ENCODE measurements around the gene RGS4. TPM values are rescaled to one million over a fixed set of nuclear protein-coding genes. Genes with fewer than 3 reads are reported as not detected.

Gene RGS4
- total and polyA plus RNA-seq, 5 donors from 2014 or later = not detected

- Mint-ChIP-seq H3K4me3 (no peak overlapping the region), H3K4me1 (no peaks in the 10 kb centered on the region)
- no peak for ATAC-seq (ENCODE audit: low read depth in 2 of 2)
Measured at GRCh38 chr1:163069655-163070277, 605 bp downstream of the RGS4 start.

GRCh38 chr1:163071405-163072255, 2.5 kb downstream of the RGS4 start:
- H3K36me3 ChIP-seq (ENCODE audit: control insufficient read depth, insufficient read depth, low read length) = no peaks in the 10 kb centered on the region
- H3K4me3 ChIP-seq (ENCODE audit: low read depth, low read length) = no peak overlapping the region
- no peaks in the 10 kb centered on the region for H3K9me3 ChIP-seq (ENCODE audit: control insufficient read depth in 2 of 2, low read length in 2 of 2)
- no peak overlapping the region for H3K27ac Mint-ChIP-seq
- H3K27ac ChIP-seq (ENCODE audit: insufficient read depth, low read length, poor library complexity, severe bottlenecking) = no peak overlapping the region
- H3K4me1 Mint-ChIP-seq = no peaks in the 10 kb centered on the region
- H3K27me3 Mint-ChIP-seq = peaks cover 26% of the 10 kb centered on the region
- H3K4me1 ChIP-seq (ENCODE audit: control insufficient read depth, insufficient read depth, low read length, poor library complexity, severe bottlenecking) = no peaks in the 10 kb centered on the region
- H3K4me3 Mint-ChIP-seq = no peak overlapping the region
- ATAC-seq (ENCODE audit: low read depth in 2 of 2) (no peak), DNase-seq (peak; percentile 1 to 53 (median 3))
- no peaks in the 10 kb centered on the region for H3K36me3 Mint-ChIP-seq
- H3K9me3 Mint-ChIP-seq = no peaks in the 10 kb centered on the region
- peaks cover 18% of the 10 kb centered on the region for H3K27me3 ChIP-seq (ENCODE audit: control insufficient read depth, insufficient read depth, low read length)

More at GRCh38 chr1:163069655-163070277, 605 bp downstream of the RGS4 start:
- no peak for DNase-seq
- peaks cover 16% of the 10 kb centered on the region for H3K27me3 ChIP-seq (ENCODE audit: control insufficient read depth, insufficient read depth, low read length)
- Mint-ChIP-seq H3K9me3 (peaks cover 0 to 1% (median 0%) of the 10 kb centered on the region in 7 donors), H3K36me3 (no peaks in the 10 kb centered on the region), H3K27ac (no peak overlapping the region), H3K27me3 (peaks cover 26% of the 10 kb centered on the region)
- no peaks in the 10 kb centered on the region for H3K4me1 ChIP-seq (ENCODE audit: control insufficient read depth, insufficient read depth, low read length, poor library complexity, severe bottlenecking)
- H3K36me3 ChIP-seq (ENCODE audit: control insufficient read depth, insufficient read depth, low read length) = no peaks in the 10 kb centered on the region
- no peak overlapping the region for H3K27ac ChIP-seq (ENCODE audit: insufficient read depth, low read length, poor library complexity, severe bottlenecking)
- H3K4me3 ChIP-seq (ENCODE audit: low read depth, low read length) = no peak overlapping the region
- H3K9me3 ChIP-seq (ENCODE audit: control insufficient read depth in 2 of 2, low read length in 2 of 2) = no peaks in the 10 kb centered on the region

GRCh38 chr1:163072658-163073057, 3.5 kb downstream of the RGS4 start:
- DNase-seq (no peak), ATAC-seq (ENCODE audit: low read depth in 2 of 2) (no peak)
- H3K27ac ChIP-seq (ENCODE audit: insufficient read depth, low read length, poor library complexity, severe bottlenecking) = no peak overlapping the region
- no peaks in the 10 kb centered on the region for H3K9me3 ChIP-seq (ENCODE audit: control insufficient read depth in 2 of 2, low read length in 2 of 2)
- no peaks in the 10 kb centered on the region for H3K4me1 Mint-ChIP-seq
- no peaks in the 10 kb centered on the region for H3K36me3 ChIP-seq (ENCODE audit: control insufficient read depth, insufficient read depth, low read length)
- no peak overlapping the region for H3K4me3 Mint-ChIP-seq
- H3K4me3 ChIP-seq (ENCODE audit: low read depth, low read length) = no peak overlapping the region
- no peaks in the 10 kb centered on the region for H3K9me3 Mint-ChIP-seq
- H3K27me3 Mint-ChIP-seq = peaks cover 26% of the 10 kb centered on the region
- H3K27me3 ChIP-seq (ENCODE audit: control insufficient read depth, insufficient read depth, low read length) = peaks cover 18% of the 10 kb centered on the region
- H3K4me1 ChIP-seq (ENCODE audit: control insufficient read depth, insufficient read depth, low read length, poor library complexity, severe bottlenecking) = no peaks in the 10 kb centered on the region
- no peak overlapping the region for H3K27ac Mint-ChIP-seq
- H3K36me3 Mint-ChIP-seq = no peaks in the 10 kb centered on the region

- Histone ChIP-seq H3K4me3 (ENCODE audit: low read depth, low read length) (no peak overlapping the region), H3K9me3 (ENCODE audit: control insufficient read depth in 2 of 2, low read length in 2 of 2) (no peaks in the 10 kb centered on the region), H3K27ac (ENCODE audit: insufficient read depth, low read length, poor library complexity, severe bottlenecking) (no peak overlapping the region), H3K36me3 (ENCODE audit: control insufficient read depth, insufficient read depth, low read length) (no peaks in the 10 kb centered on the region), H3K4me1 (ENCODE audit: control insufficient read depth, insufficient read depth, low read length, poor library complexity, severe bottlenecking) (no peaks in the 10 kb centered on the region), H3K27me3 (ENCODE audit: control insufficient read depth, insufficient read depth, low read length) (peaks cover 16% of the 10 kb centered on the region)
- Mint-ChIP-seq H3K4me3 (no peak overlapping the region), H3K4me1 (no peaks in the 10 kb centered on the region), H3K36me3 (no peaks in the 10 kb centered on the region), H3K27me3 (peaks cover 14% of the 10 kb centered on the region), H3K27ac (no peak overlapping the region), H3K9me3 (no peaks in the 10 kb centered on the region)
- ATAC-seq (ENCODE audit: low read depth in 2 of 2) (no peak), DNase-seq (no peak)
Measured at GRCh38 chr1:163074004-163074403, 4.8 kb downstream of the RGS4 start.

GRCh38 chr1:163074716-163075284, 5.6 kb downstream of the RGS4 start:
- no peaks in the 10 kb centered on the region for H3K9me3 ChIP-seq (ENCODE audit: control insufficient read depth in 2 of 2, low read length in 2 of 2)
- no peak overlapping the region for H3K27ac Mint-ChIP-seq
- H3K36me3 Mint-ChIP-seq = no peaks in the 10 kb centered on the region
- H3K4me3 ChIP-seq (ENCODE audit: low read depth, low read length) = no peak overlapping the region
- H3K9me3 Mint-ChIP-seq = no peaks in the 10 kb centered on the region
- DNase-seq (no peak), ATAC-seq (ENCODE audit: low read depth in 2 of 2) (no peak)
- peaks cover 11% of the 10 kb centered on the region for H3K27me3 ChIP-seq (ENCODE audit: control insufficient read depth, insufficient read depth, low read length)
- peaks cover 14% of the 10 kb centered on the region for H3K27me3 Mint-ChIP-seq
- no peaks in the 10 kb centered on the region for H3K4me1 Mint-ChIP-seq
- no peaks in the 10 kb centered on the region for H3K4me1 ChIP-seq (ENCODE audit: control insufficient read depth, insufficient read depth, low read length, poor library complexity, severe bottlenecking)
- H3K36me3 ChIP-seq (ENCODE audit: control insufficient read depth, insufficient read depth, low read length) = no peaks in the 10 kb centered on the region
- no peak overlapping the region for H3K27ac ChIP-seq (ENCODE audit: insufficient read depth, low read length, poor library complexity, severe bottlenecking)
- H3K4me3 Mint-ChIP-seq = no peak overlapping the region

- no peak for ATAC-seq (ENCODE audit: low read depth in 2 of 2)
- Mint-ChIP-seq H3K27me3 (peaks cover 10% of the 10 kb centered on the region), H3K27ac (no peak overlapping the region), H3K4me1 (no peaks in the 10 kb centered on the region), H3K36me3 (no peaks in the 10 kb centered on the region), H3K9me3 (peaks cover 0 to 2% (median 0%) of the 10 kb centered on the region in 7 donors), H3K4me3 (no peak overlapping the region)
- H3K4me3 ChIP-seq (ENCODE audit: low read depth, low read length) = no peak overlapping the region
- H3K27ac ChIP-seq (ENCODE audit: insufficient read depth, low read length, poor library complexity, severe bottlenecking) = no peak overlapping the region
- H3K36me3 ChIP-seq (ENCODE audit: control insufficient read depth, insufficient read depth, low read length) = no peaks in the 10 kb centered on the region
- no peaks in the 10 kb centered on the region for H3K4me1 ChIP-seq (ENCODE audit: control insufficient read depth, insufficient read depth, low read length, poor library complexity, severe bottlenecking)
- H3K9me3 ChIP-seq (ENCODE audit: control insufficient read depth in 2 of 2, low read length in 2 of 2) = no peaks in the 10 kb centered on the region
- DNase-seq = no peak
- peaks cover 8% of the 10 kb centered on the region for H3K27me3 ChIP-seq (ENCODE audit: control insufficient read depth, insufficient read depth, low read length)
Measured at GRCh38 chr1:163076044-163076443, 6.9 kb downstream of the RGS4 start.

GRCh38 chr1:163076446-163076845, 7.3 kb downstream of the RGS4 start:
- H3K9me3 ChIP-seq (ENCODE audit: control insufficient read depth in 2 of 2, low read length in 2 of 2) = no peaks in the 10 kb centered on the region
- Mint-ChIP-seq H3K27me3 (peaks cover 10% of the 10 kb centered on the region), H3K4me1 (no peaks in the 10 kb centered on the region), H3K27ac (no peak overlapping the region), H3K4me3 (no peak overlapping the region), H3K9me3 (peaks cover 0 to 5% (median 0%) of the 10 kb centered on the region in 7 donors), H3K36me3 (no peaks in the 10 kb centered on the region)
- peaks cover 6% of the 10 kb centered on the region for H3K27me3 ChIP-seq (ENCODE audit: control insufficient read depth, insufficient read depth, low read length)
- H3K4me3 ChIP-seq (ENCODE audit: low read depth, low read length) = no peak overlapping the region
- DNase-seq = no peak
- no peaks in the 10 kb centered on the region for H3K36me3 ChIP-seq (ENCODE audit: control insufficient read depth, insufficient read depth, low read length)
- ATAC-seq (ENCODE audit: low read depth in 2 of 2) = no peak
- no peak overlapping the region for H3K27ac ChIP-seq (ENCODE audit: insufficient read depth, low read length, poor library complexity, severe bottlenecking)
- H3K4me1 ChIP-seq (ENCODE audit: control insufficient read depth, insufficient read depth, low read length, poor library complexity, severe bottlenecking) = no peaks in the 10 kb centered on the region

Data from CD4-positive, CD25-positive, alpha-beta regulatory T cell (primary cell).